Erythroblast (primary cell): ENCODE data around the gene AMOTL2.

Experiments
- GATA1 ChIP-seq: IDR thresholded peaks from 2 replicates; pipeline ENCODE4 v1.6.1; 2011; ENCODE audit warnings: low read depth, mild to moderate bottlenecking, control low read depth, low read length, moderate library complexity
- POLR2A ChIP-seq: IDR thresholded peaks from 2 replicates; pipeline ENCODE4 v1.6.1; 2011; ENCODE audit warnings: mild to moderate bottlenecking, low read length

- TF ChIP-seq POLR2A = no peak
- no peak for TF ChIP-seq GATA1
Measured at GRCh38 chr3:134388292-134388691, 14.0 kb upstream of the AMOTL2 start.
